GM12878 (cell line): ENCODE data around the gene HS3ST3B1. TPM values are rescaled to one million over a fixed set of nuclear protein-coding genes. Genes with fewer than 3 reads are reported as not detected.

ENCODE experiments used
- ATAC-seq: fragments of 200-7000 bp; cut with Tn5 transposase; 3 replicates; pipeline ENCODE4 v1.9.1; 2020; ENCODE audit warnings: mild to moderate bottlenecking, moderate library complexity
- BruUV-seq: library from RNA; stranded (reverse); fragments of 400-500 nt; replicated peaks from 2 replicates; lab custom pipeline; 2021; lab: Mats Ljungman, UMichigan
- CTCF ChIA-PET: fragments of 300-600 bp; sonication (Branson Sonifier 250); formaldehyde crosslinking; extraction: SDS; loops from one replicate; lab custom pipeline; 2021; ENCODE audit warnings: inconsistent platforms; lab: Yijun Ruan, JAX
- POLR2A ChIA-PET: fragments of 350-600 bp; formaldehyde crosslinking; extraction: SDS; loops from one replicate; lab custom pipeline; 2021; ENCODE audit warnings: inconsistent platforms; lab: Charles Lee
- RAD21 ChIA-PET: fragments of 300-600 bp; sonication (Branson Sonifier 250); formaldehyde crosslinking; loops from one replicate; lab custom pipeline; 2023; ENCODE audit warnings: antibody characterized with exemption; ENCODE audit not compliant: unreplicated experiment; lab: Charles Lee
- SMC1A ChIA-PET: fragments of 300-600 bp; sonication (Branson Sonifier 250); formaldehyde crosslinking; loops from one replicate; lab custom pipeline; 2023; ENCODE audit not compliant: unreplicated experiment, uncharacterized antibody; lab: Charles Lee
- DNase-seq: peaks from one replicate; pipeline ENCODE4 v3.0.0-alpha.2; 2011; ENCODE audit warnings: low read depth, low spot score
- FAIRE-seq: peaks from 3 replicates; lab custom pipeline; 2011; peaks lifted over from hg19 to GRCh38; lab: Jason Lieb, UNC
- H2AFZ ChIP-seq: 2 replicates; pipeline ENCODE4 v1.6.0; 2011; ENCODE audit warnings: low read depth, low read length, control low read depth; ENCODE audit not compliant: control insufficient read depth
- H3K27ac ChIP-seq: 2 replicates; pipeline ENCODE4 v1.5.1; 2011; ENCODE audit warnings: control low read depth; ENCODE audit not compliant: control insufficient read depth, insufficient read depth
- H3K27me3 ChIP-seq, 2 experiments: replicated peaks in 1 of 2; 2 replicates each; pipeline versions ENCODE4 v1.6.0 to v1.6.1; 2011; ENCODE audit warnings: low read length in 1 of 2; ENCODE audit not compliant: control insufficient read depth in 2 of 2, insufficient read depth in 2 of 2
- H3K36me3 ChIP-seq, 2 experiments: 2 replicates each; pipeline ENCODE4 v1.5.1; 2011; ENCODE audit warnings: low read length in 1 of 2; ENCODE audit not compliant: control insufficient read depth in 2 of 2, insufficient read depth in 2 of 2
- H3K4me1 ChIP-seq: 2 replicates; pipeline ENCODE4 v1.6.1; 2011; ENCODE audit warnings: mild to moderate bottlenecking, low read length, moderate library complexity, mixed read lengths; ENCODE audit not compliant: control insufficient read depth, insufficient read depth
- H3K4me2 ChIP-seq: 2 replicates; pipeline ENCODE4 v1.6.0; 2011; ENCODE audit warnings: control low read depth; ENCODE audit not compliant: control insufficient read depth, insufficient read depth
- H3K4me3 ChIP-seq: fragments of 200-600 bp; sonication (generic); 2 replicates; pipeline ENCODE4 v1.5.1; 2016
- H3K79me2 ChIP-seq: 2 replicates; pipeline ENCODE4 v1.6.0; 2011; ENCODE audit warnings: low read length; ENCODE audit not compliant: control insufficient read depth, insufficient read depth
- H3K9ac ChIP-seq: 2 replicates; pipeline ENCODE4 v1.8.0; 2011; ENCODE audit warnings: low read length, control low read depth, mixed read lengths; ENCODE audit not compliant: control insufficient read depth, insufficient read depth
- H3K9me3 ChIP-seq: replicated peaks from 3 replicates; pipeline ENCODE4 v1.5.1; 2011; ENCODE audit warnings: mild to moderate bottlenecking, low read length; ENCODE audit not compliant: control insufficient read depth, insufficient read depth
- H4K20me1 ChIP-seq: 2 replicates; pipeline ENCODE4 v1.6.0; 2011; ENCODE audit not compliant: control insufficient read depth, insufficient read depth
- BCL11A ChIP-seq: IDR thresholded peaks from 2 replicates; pipeline ENCODE4 v1.6.1; 2011; ENCODE audit warnings: low read depth, low read length
- CREM ChIP-seq: IDR thresholded peaks from 2 replicates; pipeline ENCODE4 v1.6.1; 2014; ENCODE audit warnings: antibody characterized with exemption, low read depth
- E2F4 ChIP-seq: IDR thresholded peaks from 2 replicates; pipeline ENCODE4 v1.6.1; 2012; ENCODE audit warnings: low read depth, low read length, improper control_type of control experiment
- EGR1 ChIP-seq, 2 experiments: IDR thresholded peaks; 1 replicate in 1 of 2; 2 replicates in 1 of 2; pipeline ENCODE4 v1.6.1; 2011 to 2012; ENCODE audit warnings: low read depth in 2 of 2, low read length in 2 of 2, borderline replicate concordance in 1 of 2, mild to moderate bottlenecking in 1 of 2, moderate library complexity in 1 of 2
- ELK1 ChIP-seq: IDR thresholded peaks from 2 replicates; pipeline ENCODE4 v1.6.1; 2012; ENCODE audit warnings: low read depth, low read length, improper control_type of control experiment
- GABPA ChIP-seq: IDR thresholded peaks from 2 replicates; pipeline ENCODE4 v1.6.1; 2014; ENCODE audit warnings: antibody characterized with exemption, low read depth, mild to moderate bottlenecking, inconsistent platforms
- HDAC6 ChIP-seq: fragments of 200-600 bp; sonication (generic); IDR thresholded peaks from one replicate; pipeline ENCODE4 v1.8.0; 2017; ENCODE audit warnings: antibody characterized with exemption; ENCODE audit not compliant: unreplicated experiment
- LARP7 ChIP-seq: fragments of 450-650 bp; IDR thresholded peaks from 2 replicates; pipeline ENCODE4 v1.6.1; 2017; ENCODE audit warnings: mild to moderate bottlenecking
- NKRF ChIP-seq: fragments of 450-650 bp; conservative IDR thresholded peaks from 2 replicates; pipeline ENCODE4 v1.6.1; 2017; ENCODE audit warnings: mild to moderate bottlenecking, moderate library complexity
- POLR2AphosphoS2 ChIP-seq: IDR thresholded peaks from 2 replicates; pipeline ENCODE4 v1.6.1; 2011; ENCODE audit warnings: low read depth, mild to moderate bottlenecking, low read length, improper control_type of control experiment, moderate library complexity
- RELA ChIP-seq: fragments of 450-650 bp; IDR thresholded peaks from 2 replicates; pipeline ENCODE4 v1.8.0; 2014; ENCODE audit warnings: borderline replicate concordance; ENCODE audit not compliant: partially characterized antibody
- SREBF1 ChIP-seq: IDR thresholded peaks from 2 replicates; pipeline ENCODE4 v1.6.1; 2012; ENCODE audit warnings: mild to moderate bottlenecking, low read length
- SREBF2 ChIP-seq: IDR thresholded peaks from 2 replicates; pipeline ENCODE4 v1.6.1; 2012; ENCODE audit warnings: mild to moderate bottlenecking, low read length
- SUZ12 ChIP-seq: fragments of 200-600 bp; sonication (generic); IDR thresholded peaks from one replicate; pipeline ENCODE4 v1.6.1; 2018; ENCODE audit warnings: antibody characterized with exemption, mild to moderate bottlenecking; ENCODE audit not compliant: unreplicated experiment
- USF2 ChIP-seq: IDR thresholded peaks from 2 replicates; pipeline ENCODE4 v1.6.1; 2011; ENCODE audit warnings: low read depth, low read length, improper control_type of control experiment, borderline replicate concordance
- ZBED1 ChIP-seq: IDR thresholded peaks from 2 replicates; pipeline ENCODE4 v1.6.1; 2016; ENCODE audit warnings: borderline replicate concordance
- ZZZ3 ChIP-seq: IDR thresholded peaks from 2 replicates; pipeline ENCODE4 v1.6.1; 2011; ENCODE audit warnings: low read depth; ENCODE audit not compliant: control insufficient read depth, insufficient read length
- WGBS: methylation state at CpG from one replicate; pipeline ENCODE4 v1.1.6; 2016; ENCODE audit warnings: low lambda C conversion rate; ENCODE audit not compliant: insufficient replicate concordance, insufficient coverage; ENCODE audit errors: missing lambda C conversion rate; 5-methylcytosine and 5-hydroxymethylcytosine counted together
- in situ Hi-C: fragments of 300-500 bp; cut with MboI; formaldehyde crosslinking; loops from 9 replicates; pipeline ENCODE4 v1.14.3; 2018; ENCODE audit warnings: mixed read lengths
- intact Hi-C: fragments of 100-400 bp; cut with micrococcal nuclease; formaldehyde crosslinking; loops from one replicate; pipeline ENCODE4 v1.14.2; 2022; ENCODE audit not compliant: unreplicated experiment
- polyA plus RNA-seq, 11 experiments: library from polyadenylated mRNA; depleted of rRNA in 4 of 11; unstranded in 6 of 11; stranded (reverse) in 5 of 11; fragments of >200 nt; fragmentation: Nextera tagmentation in 4 of 11; fragmentation: Illumina TruSeq in 1 of 11; extraction: Ambion mirVana in 4 of 11; extraction: Trizol in 1 of 11; gene quantifications; 1 replicate in 1 of 11; 2 replicates in 10 of 11; pipeline versions ENCODE4 v1.2.1 to v1.2.3, GENCODE V29; 2011 to 2016; ENCODE audit warnings: inconsistent platforms in 2 of 11, missing spikeins in 2 of 11, low read depth in 1 of 11
- total RNA-seq, 4 experiments: library from RNA; depleted of rRNA in 3 of 4; stranded (reverse); fragments of >200 nt in 3 of 4; fragmentation: Illumina TruSeq in 1 of 4; extraction: Trizol in 1 of 4; gene quantifications; 2 replicates each; pipeline versions ENCODE4 v1.2.1 to v1.2.3, GENCODE V29; 2013 to 2021

HS3ST3B1 gene
- total and polyA plus RNA-seq, 10 of the 15 experiments (the other 5 are each of a cell fraction or from before 2014, with no cell fraction given): 0.03 to 0.14 (median 0.06) TPM; not detected in 3

- TF ChIP-seq EGR1 (IDR thresholded peaks at IDR 0.05; ENCODE audit: borderline replicate concordance in 1 of 2, low read depth in 2 of 2, low read length in 2 of 2): no peak
Observed at GRCh38 chr17:14297161-14297851, 3.6 kb upstream of the HS3ST3B1 start (continued).

- no peak overlapping the region for H2AFZ ChIP-seq
- intact Hi-C loops: no loop called here
- no peaks in the 10 kb centered on the region; the same call in 1 of the 2 replicates for H3K4me1 ChIP-seq
- H3K27me3 ChIP-seq: peaks cover 7 to 30% of the 10 kb centered on the region in 2 experiments
- SMC1A ChIA-PET: no interaction called here
- no peak overlapping the region for H3K27ac ChIP-seq
- DNase-seq (no peak), FAIRE-seq (no peak), ATAC-seq (no peak)
- 79% methylated on average over 33 of the region's 42 CpGs for WGBS
- no peaks in the 10 kb centered on the region for H3K36me3 ChIP-seq
- CTCF ChIA-PET: no interaction called here
- POLR2A ChIA-PET: no interaction called here
- no peaks in the 10 kb centered on the region for H3K79me2 ChIP-seq
- no peaks in the 10 kb centered on the region for H4K20me1 ChIP-seq
- no peak overlapping the region for H3K4me2 ChIP-seq
- in situ Hi-C loops: loop anchor here (25.0 kb wide), 1 partner anchor 961 kb away; no protein-coding TSS in a partner anchor
- H3K9me3 ChIP-seq: peaks cover 3% of the 10 kb centered on the region; the same call in 1 of the 3 replicates
- RAD21 ChIA-PET: no interaction called here
- BruUV-seq: no TSS peak
- H3K4me3 ChIP-seq: no peak overlapping the region
- no peak overlapping the region for H3K9ac ChIP-seq
- no peak for TF ChIP-seq SUZ12
- TF ChIP-seq ELK1: no peak
- TF ChIP-seq ZBED1: no peak
- no peak for TF ChIP-seq SREBF2
- TF ChIP-seq ZZZ3: no peak
- TF ChIP-seq SREBF1: no peak
- no peak for TF ChIP-seq NKRF
- no peak for TF ChIP-seq E2F4
- TF ChIP-seq GABPA: no peak
- TF ChIP-seq LARP7: no peak
- TF ChIP-seq CREM: no peak
- no peak for TF ChIP-seq USF2
- TF ChIP-seq HDAC6: no peak
- no peak for TF ChIP-seq RELA
- no peak for TF ChIP-seq POLR2AphosphoS2
- no peak for TF ChIP-seq BCL11A
Observed at GRCh38 chr17:14298221-14298946, 2.5 kb upstream of the HS3ST3B1 start.
